IMR-90 (cell line): Measurements from ENCODE around the gene USP53. TPM values are rescaled to one million over a fixed set of nuclear protein-coding genes. Genes with fewer than 3 reads are reported as not detected.

ENCODE experiments used
- ATAC-seq: fragments of 200-7000 bp; cut with Tn5 transposase; 2 replicates; pipeline ENCODE4 v1.9.1; 2020; ENCODE audit warnings: low read depth, mild to moderate bottlenecking, moderate library complexity
- BruUV-seq: library from RNA; stranded (reverse); fragments of 400-500 nt; replicated peaks from 2 replicates; lab custom pipeline; 2021; lab: Mats Ljungman, UMichigan
- CTCF ChIA-PET: fragments of 300-600 bp; formaldehyde crosslinking; extraction: SDS; loops from one replicate; lab custom pipeline; 2021; ENCODE audit warnings: antibody characterized with exemption; lab: Yijun Ruan, JAX
- POLR2A ChIA-PET: fragments of 300-600 bp; sonication (Branson Sonifier 250); formaldehyde crosslinking; loops from one replicate; lab custom pipeline; 2022; ENCODE audit warnings: antibody characterized with exemption; ENCODE audit not compliant: unreplicated experiment; lab: Charles Lee
- DNase-seq: peaks from one replicate; pipeline ENCODE4 v3.0.0; 2013
- H2AFZ ChIP-seq: replicated peaks from 2 replicates; pipeline ENCODE3; 2013; ENCODE audit warnings: low read length, mild to moderate bottlenecking; ENCODE audit not compliant: poor library complexity
- H2AK5ac ChIP-seq: 2 replicates; pipeline ENCODE4 v1.6.1; 2013; ENCODE audit warnings: low read depth, low read length, inconsistent platforms
- H2AK9ac ChIP-seq: replicated peaks from 2 replicates; pipeline ENCODE3; 2013; ENCODE audit warnings: mild to moderate bottlenecking, low read depth, low read length, moderate library complexity; ENCODE audit not compliant: poor library complexity
- H2BK120ac ChIP-seq: 2 replicates; pipeline ENCODE4 v1.6.1; 2013; ENCODE audit warnings: low read depth, low read length, inconsistent platforms
- H2BK15ac ChIP-seq: 3 replicates; pipeline ENCODE4 v1.6.1; 2013; ENCODE audit warnings: low read depth, low read length, inconsistent platforms
- H2BK20ac ChIP-seq: 2 replicates; pipeline ENCODE4 v1.6.1; 2013; ENCODE audit warnings: low read depth, mild to moderate bottlenecking, inconsistent platforms, low read length, moderate library complexity
- H2BK5ac ChIP-seq: 2 replicates; pipeline ENCODE4 v1.6.1; 2013; ENCODE audit warnings: mild to moderate bottlenecking, low read depth, low read length, inconsistent platforms; ENCODE audit not compliant: poor library complexity, severe bottlenecking
- H3K14ac ChIP-seq: replicated peaks from 2 replicates; pipeline ENCODE4 v1.6.1; 2013; ENCODE audit warnings: low read depth, low read length, inconsistent platforms
- H3K18ac ChIP-seq: 2 replicates; pipeline ENCODE4 v1.6.1; 2013; ENCODE audit warnings: low read depth, low read length, control low read depth
- H3K23ac ChIP-seq: 2 replicates; pipeline ENCODE4 v1.6.1; 2013; ENCODE audit warnings: low read depth, low read length, inconsistent platforms
- H3K27ac ChIP-seq: 2 replicates; pipeline ENCODE4 v1.5.1; 2013; ENCODE audit warnings: mild to moderate bottlenecking, control low read depth, low read length; ENCODE audit not compliant: insufficient read depth
- H3K27me3 ChIP-seq: 2 replicates; pipeline ENCODE4 v1.6.1; 2013; ENCODE audit warnings: low read length; ENCODE audit not compliant: control insufficient read depth, insufficient read depth
- H3K36me3 ChIP-seq: 2 replicates; pipeline ENCODE4 v1.6.1; 2013; ENCODE audit warnings: low read length, mixed read lengths; ENCODE audit not compliant: control insufficient read depth, insufficient read depth
- H3K4ac ChIP-seq: 2 replicates; pipeline ENCODE4 v1.6.1; 2013; ENCODE audit warnings: low read depth, low read length, inconsistent platforms
- H3K4me1 ChIP-seq: 2 replicates; pipeline ENCODE4 v1.6.1; 2013; ENCODE audit warnings: low read length, mixed read lengths; ENCODE audit not compliant: control insufficient read depth, insufficient read depth
- H3K4me2 ChIP-seq: 2 replicates; pipeline ENCODE4 v1.6.1; 2013; ENCODE audit warnings: low read depth, mild to moderate bottlenecking, control low read depth, low read length, moderate library complexity
- H3K4me3 ChIP-seq: 2 replicates; pipeline ENCODE4 v1.5.1; 2013; ENCODE audit warnings: low read depth, mild to moderate bottlenecking, control low read depth, low read length, moderate library complexity; ENCODE audit not compliant: insufficient read depth
- H3K56ac ChIP-seq: 2 replicates; pipeline ENCODE4 v1.6.1; 2013; ENCODE audit warnings: low read length, inconsistent platforms; ENCODE audit not compliant: insufficient read depth; ENCODE audit errors: extremely low read depth
- H3K79me1 ChIP-seq, 2 experiments: 2 replicates each; pipeline ENCODE4 v1.6.1; 2013; ENCODE audit warnings: low read length in 2 of 2, inconsistent platforms in 1 of 2, low read depth in 1 of 2
- H3K9ac ChIP-seq: 2 replicates; pipeline ENCODE4 v1.6.1; 2013; ENCODE audit warnings: low read depth, low read length, control low read depth
- H3K9me1 ChIP-seq: 2 replicates; pipeline ENCODE4 v1.6.1; 2013; ENCODE audit warnings: low read length, inconsistent platforms; ENCODE audit not compliant: insufficient read depth
- H3K9me3 ChIP-seq: 2 replicates; pipeline ENCODE4 v1.6.1; 2013; ENCODE audit warnings: low read length; ENCODE audit not compliant: control insufficient read depth, insufficient read depth
- H4K20me1 ChIP-seq: 2 replicates; pipeline ENCODE4 v1.6.1; 2013; ENCODE audit warnings: low read length, inconsistent platforms; ENCODE audit not compliant: insufficient read depth
- H4K5ac ChIP-seq: 2 replicates; pipeline ENCODE4 v1.6.1; 2013; ENCODE audit warnings: mild to moderate bottlenecking, low read depth, low read length, control low read depth
- H4K8ac ChIP-seq, 2 experiments: 2 replicates each; pipeline ENCODE4 v1.6.1; 2013; ENCODE audit warnings: low read depth in 2 of 2, low read length in 2 of 2, control low read depth in 1 of 2, inconsistent platforms in 1 of 2
- H4K91ac ChIP-seq: 2 replicates; pipeline ENCODE4 v1.6.1; 2013; ENCODE audit warnings: low read depth, low read length, inconsistent platforms; ENCODE audit not compliant: insufficient read depth
- BHLHE40 ChIP-seq: fragments of 150-350 bp; IDR thresholded peaks from 2 replicates; pipeline ENCODE4 v1.6.1; 2016; ENCODE audit warnings: mild to moderate bottlenecking, low read depth, low read length
- CEBPB ChIP-seq: IDR thresholded peaks from 2 replicates; pipeline ENCODE4 v1.6.1; 2012; ENCODE audit warnings: low read depth, low read length, improper control_type of control experiment
- CHD1 ChIP-seq: IDR thresholded peaks from 2 replicates; pipeline ENCODE4 v1.6.1; 2012; ENCODE audit warnings: low read depth, low read length, improper control_type of control experiment
- FOS ChIP-seq: fragments of 150-350 bp; IDR thresholded peaks from 2 replicates; pipeline ENCODE4 v1.6.1; 2016; ENCODE audit warnings: low read depth, low read length
- MAFK ChIP-seq: IDR thresholded peaks from 2 replicates; pipeline ENCODE4 v1.6.1; 2012; ENCODE audit warnings: low read depth, low read length, improper control_type of control experiment
- MAZ ChIP-seq: IDR thresholded peaks from 2 replicates; pipeline ENCODE4 v1.6.1; 2012; ENCODE audit warnings: low read depth, mild to moderate bottlenecking, low read length, improper control_type of control experiment, moderate library complexity, borderline replicate concordance
- MXI1 ChIP-seq: IDR thresholded peaks from 2 replicates; pipeline ENCODE4 v1.6.1; 2012; ENCODE audit warnings: low read depth, mild to moderate bottlenecking, low read length, moderate library complexity, borderline replicate concordance
- NFE2L2 ChIP-seq: fragments of 150-350 bp; IDR thresholded peaks from 2 replicates; pipeline ENCODE4 v1.6.1; 2016; ENCODE audit warnings: low read depth, mild to moderate bottlenecking, low read length
- POLR2A ChIP-seq: IDR thresholded peaks from 2 replicates; pipeline ENCODE4 v1.6.1; 2012; ENCODE audit warnings: mild to moderate bottlenecking, low read depth, low read length
- RAD21 ChIP-seq: IDR thresholded peaks from 2 replicates; pipeline ENCODE4 v1.6.1; 2012; ENCODE audit warnings: low read length, improper control_type of control experiment
- RCOR1 ChIP-seq: IDR thresholded peaks from 2 replicates; pipeline ENCODE4 v1.6.1; 2012; ENCODE audit warnings: mild to moderate bottlenecking, low read length, improper control_type of control experiment; ENCODE audit not compliant: insufficient replicate concordance
- RFX5 ChIP-seq: IDR thresholded peaks from 2 replicates; pipeline ENCODE4 v1.8.0; 2012; ENCODE audit warnings: low read depth, mild to moderate bottlenecking, low read length, moderate library complexity
- SMC3 ChIP-seq: fragments of 150-350 bp; IDR thresholded peaks from 2 replicates; pipeline ENCODE4 v1.6.1; 2016; ENCODE audit warnings: low read depth, mild to moderate bottlenecking, antibody characterized with exemption, low read length, moderate library complexity
- WGBS, 2 experiments: methylation state at CpG; one replicate each; pipeline versions ENCODE4 v1.1.5 to v1.1.7; 2013; ENCODE audit warnings: missing lambda C conversion rate in 2 of 2; ENCODE audit not compliant: insufficient read length in 1 of 2; ENCODE audit errors: extremely low coverage in 2 of 2; 5-methylcytosine and 5-hydroxymethylcytosine counted together
- dilution Hi-C: fragments of 300-500 bp; cut with HindIII; formaldehyde crosslinking; loops from one replicate; pipeline ENCODE4 v1.14.3; 2018; ENCODE audit warnings: low sequenced_read_pairs; ENCODE audit not compliant: unreplicated experiment
- in situ Hi-C: fragments of 300-500 bp; cut with MboI; formaldehyde crosslinking; loops from 3 replicates; pipeline ENCODE4 v1.14.3; 2019; ENCODE audit warnings: low sequenced_read_pairs, inconsistent platforms, mixed read lengths
- intact Hi-C: fragments of 100-400 bp; cut with micrococcal nuclease; formaldehyde crosslinking; loops from 2 replicates; pipeline ENCODE4 v1.10.0; 2022
- polyA plus RNA-seq, 3 experiments: library from polyadenylated mRNA; depleted of rRNA; stranded (reverse); fragments of >200 nt; gene quantifications; 2 replicates each; pipeline ENCODE4 v1.2.3, GENCODE V29; 2012; ENCODE audit warnings: low replicate concordance in 1 of 3
- total RNA-seq: library from RNA; depleted of rRNA; stranded (reverse); fragments of >200 nt; gene quantifications from 2 replicates; pipeline ENCODE4 v1.2.3, GENCODE V29; 2012
- TF ChIP-seq, protein P1 (sequence below): conservative IDR thresholded peaks from 2 replicates; pipeline ENCODE4 v1.5.1; 2012; ENCODE audit warnings: mild to moderate bottlenecking, low read depth, low read length, improper control_type of control experiment
- TF ChIP-seq, protein P2 (sequence below): fragments of 150-350 bp; IDR thresholded peaks from 2 replicates; pipeline ENCODE4 v1.6.1; 2016; ENCODE audit warnings: low read depth, mild to moderate bottlenecking, low read length, moderate library complexity, borderline replicate concordance

USP53 gene
- total and polyA plus RNA-seq, 2 of the 4 experiments (the other 2 are of a cell fraction), result 11.2 to 24.0 TPM

DNA sequence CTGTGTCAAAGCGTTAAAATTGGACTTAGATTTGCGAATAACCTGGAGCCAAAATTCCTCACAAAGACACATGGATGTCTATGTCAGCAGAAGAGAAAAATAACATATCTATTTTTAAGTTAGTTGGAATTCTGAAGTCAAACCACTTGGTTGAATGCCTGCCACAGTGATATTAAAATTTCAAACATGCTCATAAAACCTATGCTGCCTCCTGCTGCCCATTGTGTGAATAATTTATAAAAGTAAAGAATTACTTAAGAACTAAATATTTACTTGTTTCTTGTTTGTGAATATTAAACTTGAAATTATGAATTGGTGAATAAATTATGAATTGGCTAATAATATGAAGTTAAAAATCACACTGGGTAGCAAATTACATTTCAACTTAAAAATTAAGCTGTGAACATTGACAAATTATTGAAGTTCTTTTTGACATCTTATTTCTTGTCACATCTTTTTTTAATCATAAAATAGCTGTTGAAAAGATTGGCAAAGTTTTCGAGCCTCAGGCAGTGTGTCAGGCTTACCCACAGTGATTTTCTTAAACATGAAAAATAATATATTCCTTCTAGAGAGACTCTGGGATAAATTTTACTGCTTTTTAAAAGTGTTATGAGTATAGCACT lies 74.0 kb downstream of the USP53 start:
- H4K91ac ChIP-seq, result no peak overlapping the region
- H3K4ac ChIP-seq, result no peak overlapping the region; the same call in 1 of the 2 replicates
- H3K4me3 ChIP-seq, result no peak overlapping the region
- no peak overlapping the region for H2AK9ac ChIP-seq
- in situ Hi-C loops, result no loop called here
- no peaks in the 10 kb centered on the region for H3K9me1 ChIP-seq
- no peak overlapping the region; the same call in 1 of the 2 replicates for H2BK120ac ChIP-seq
- H2BK20ac ChIP-seq, result 0 out of 2 replicates have a peak overlapping the region, but pooled peaks have one; percentile 66
- no TSS peak for BruUV-seq
- intact Hi-C loops, result loop anchor here (1.0 kb wide), 2 partner anchors 244 to 304 kb away; no protein-coding TSS in a partner anchor
- H2BK5ac ChIP-seq, result peak overlapping the region; percentile 48
- no peak overlapping the region for H3K4me2 ChIP-seq
- ATAC-seq, result peak; percentile 53; the same call in 1 of the 2 replicates
- H2AFZ ChIP-seq, result no peak overlapping the region
- peaks cover 5 to 7% of the 10 kb centered on the region in 2 experiments; a peak in 2 of 4 replicates for H3K79me1 ChIP-seq
- no peak overlapping the region for H3K56ac ChIP-seq
- no CpG with 5 or more reads among the region's 3 CpGs for WGBS, 2 experiments
- H2AK5ac ChIP-seq, result no peak overlapping the region
- no peaks in the 10 kb centered on the region for H4K20me1 ChIP-seq
- no peak overlapping the region for H3K9ac ChIP-seq
- no peak overlapping the region; the same call in 1 of the 2 replicates for H3K27ac ChIP-seq
- H4K8ac ChIP-seq, result no peak overlapping the region
- no peak overlapping the region for H3K18ac ChIP-seq
- peak; percentile 83 for DNase-seq
- no peak overlapping the region for H3K23ac ChIP-seq
- ChIA-PET POLR2A (no interaction called here), CTCF (interaction anchor here (1.1 kb wide), 1 partner anchor 243 kb away, joined by 4 read pairs; no protein-coding TSS in a partner anchor)
- peaks cover 3% of the 10 kb centered on the region for H3K36me3 ChIP-seq
- no peaks in the 10 kb centered on the region for H3K9me3 ChIP-seq
- no peaks in the 10 kb centered on the region for H3K27me3 ChIP-seq
- H2BK15ac ChIP-seq, result no peak overlapping the region
- H3K4me1 ChIP-seq, result no peaks in the 10 kb centered on the region
- no peak overlapping the region for H3K14ac ChIP-seq
- dilution Hi-C loops, result no loop called here
- H4K5ac ChIP-seq, result no peak overlapping the region
- TF ChIP-seq MAZ (no peak), FOS (no peak), MXI1 (no peak), RCOR1 (no peak), MAFK (no peak), NFE2L2 (no peak), SMC3 (peak; percentile 87), RAD21 (peak; percentile 79), BHLHE40 (no peak), POLR2A (no peak), RFX5 (no peak), CEBPB (no peak), CHD1 (no peak)
- TF ChIP-seq, protein P1, sequence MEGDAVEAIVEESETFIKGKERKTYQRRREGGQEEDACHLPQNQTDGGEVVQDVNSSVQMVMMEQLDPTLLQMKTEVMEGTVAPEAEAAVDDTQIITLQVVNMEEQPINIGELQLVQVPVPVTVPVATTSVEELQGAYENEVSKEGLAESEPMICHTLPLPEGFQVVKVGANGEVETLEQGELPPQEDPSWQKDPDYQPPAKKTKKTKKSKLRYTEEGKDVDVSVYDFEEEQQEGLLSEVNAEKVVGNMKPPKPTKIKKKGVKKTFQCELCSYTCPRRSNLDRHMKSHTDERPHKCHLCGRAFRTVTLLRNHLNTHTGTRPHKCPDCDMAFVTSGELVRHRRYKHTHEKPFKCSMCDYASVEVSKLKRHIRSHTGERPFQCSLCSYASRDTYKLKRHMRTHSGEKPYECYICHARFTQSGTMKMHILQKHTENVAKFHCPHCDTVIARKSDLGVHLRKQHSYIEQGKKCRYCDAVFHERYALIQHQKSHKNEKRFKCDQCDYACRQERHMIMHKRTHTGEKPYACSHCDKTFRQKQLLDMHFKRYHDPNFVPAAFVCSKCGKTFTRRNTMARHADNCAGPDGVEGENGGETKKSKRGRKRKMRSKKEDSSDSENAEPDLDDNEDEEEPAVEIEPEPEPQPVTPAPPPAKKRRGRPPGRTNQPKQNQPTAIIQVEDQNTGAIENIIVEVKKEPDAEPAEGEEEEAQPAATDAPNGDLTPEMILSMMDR, result peak; percentile 70
- TF ChIP-seq, protein P2, sequence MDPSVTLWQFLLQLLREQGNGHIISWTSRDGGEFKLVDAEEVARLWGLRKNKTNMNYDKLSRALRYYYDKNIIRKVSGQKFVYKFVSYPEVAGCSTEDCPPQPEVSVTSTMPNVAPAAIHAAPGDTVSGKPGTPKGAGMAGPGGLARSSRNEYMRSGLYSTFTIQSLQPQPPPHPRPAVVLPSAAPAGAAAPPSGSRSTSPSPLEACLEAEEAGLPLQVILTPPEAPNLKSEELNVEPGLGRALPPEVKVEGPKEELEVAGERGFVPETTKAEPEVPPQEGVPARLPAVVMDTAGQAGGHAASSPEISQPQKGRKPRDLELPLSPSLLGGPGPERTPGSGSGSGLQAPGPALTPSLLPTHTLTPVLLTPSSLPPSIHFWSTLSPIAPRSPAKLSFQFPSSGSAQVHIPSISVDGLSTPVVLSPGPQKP, result no peak
